GM06990 (cell line): ENCODE data around the gene CFAP251.
A peak's percentile ranks its signal among the peaks of the same experiment; 100 is the strongest.
"Not testable (repeated sequence)": the region's sequence is repeated elsewhere in the genome, so short reads cannot be mapped to it uniquely, and the experiment has no call there.

Experiments used
- DNase-seq: peaks from one replicate; pipeline ENCODE4 v3.0.0-alpha.2; 2011; ENCODE audit not compliant: insufficient read length; ENCODE audit errors: extremely low read depth
- H3K27me3 ChIP-seq: replicated peaks from 2 replicates; pipeline ENCODE4 v1.6.0; 2011; ENCODE audit warnings: low read length; ENCODE audit not compliant: control insufficient read depth, insufficient read depth
- H3K36me3 ChIP-seq: 2 replicates; pipeline ENCODE4 v1.5.1; 2011; ENCODE audit warnings: low read length; ENCODE audit not compliant: control insufficient read depth, insufficient read depth
- H3K4me3 ChIP-seq: replicated peaks from 2 replicates; pipeline ENCODE4 v1.5.1; 2011; ENCODE audit warnings: low read depth, mild to moderate bottlenecking, control low read depth, low read length
- CTCF ChIP-seq: IDR thresholded peaks from 2 replicates; pipeline ENCODE4 v1.5.1; 2011; ENCODE audit warnings: low read length, control low read depth, mild to moderate bottlenecking, inconsistent platforms; ENCODE audit not compliant: insufficient read depth, poor library complexity, severe bottlenecking

CFAP251 gene, protein sequence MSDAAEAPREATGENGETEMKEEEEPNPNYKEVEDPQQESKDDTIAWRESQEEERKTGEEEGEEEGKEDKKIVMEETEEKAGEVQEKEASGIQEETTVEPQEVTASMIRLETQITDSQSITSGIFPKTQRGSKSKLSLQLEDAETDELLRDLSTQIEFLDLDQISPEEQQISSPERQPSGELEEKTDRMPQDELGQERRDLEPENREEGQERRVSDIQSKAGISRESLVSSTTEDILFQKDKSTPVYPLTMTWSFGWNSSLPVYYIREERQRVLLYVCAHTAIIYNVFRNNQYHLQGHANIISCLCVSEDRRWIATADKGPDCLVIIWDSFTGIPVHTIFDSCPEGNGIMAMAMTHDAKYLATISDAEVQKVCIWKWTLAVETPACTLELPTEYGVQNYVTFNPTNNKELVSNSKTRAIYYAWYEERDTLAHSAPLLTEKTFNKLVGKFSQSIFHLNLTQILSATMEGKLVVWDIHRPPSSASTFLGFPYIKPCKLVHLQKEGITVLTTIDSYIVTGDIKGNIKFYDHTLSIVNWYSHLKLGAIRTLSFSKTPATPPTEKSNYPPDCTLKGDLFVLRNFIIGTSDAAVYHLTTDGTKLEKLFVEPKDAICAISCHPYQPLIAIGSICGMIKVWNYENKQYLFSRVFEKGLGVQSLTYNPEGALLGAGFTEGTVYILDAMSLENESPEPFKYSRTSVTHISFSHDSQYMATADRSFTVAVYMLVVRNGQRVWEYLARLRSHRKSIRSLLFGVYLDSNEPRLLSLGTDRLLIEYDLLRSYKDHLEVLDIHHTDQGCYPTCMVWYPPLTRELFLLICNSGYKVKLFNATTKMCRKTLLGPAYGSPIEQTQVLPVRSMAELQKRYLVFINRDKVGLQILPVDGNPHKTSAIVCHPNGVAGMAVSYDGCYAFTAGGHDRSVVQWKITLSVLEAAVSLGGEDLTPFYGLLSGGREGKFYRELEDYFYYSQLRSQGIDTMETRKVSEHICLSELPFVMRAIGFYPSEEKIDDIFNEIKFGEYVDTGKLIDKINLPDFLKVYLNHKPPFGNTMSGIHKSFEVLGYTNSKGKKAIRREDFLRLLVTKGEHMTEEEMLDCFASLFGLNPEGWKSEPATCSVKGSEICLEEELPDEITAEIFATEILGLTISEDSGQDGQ

GRCh38 chr12:121917950-121918678 is at the start of gene CFAP251:
TSS of gene CFAP251 (plus strand) at chr12:121918592. CDS start at chr12:121921306, 2,714 bp downstream.
- H3K36me3 ChIP-seq, result peaks cover 5% of the 10 kb centered on the region; the same call in 1 of the 2 replicates
- DNase-seq, result peak; percentile 87
- TF ChIP-seq CTCF, result peak; percentile 53
- peak within 1 kb of the TSS; percentile 40 for H3K4me3 ChIP-seq
- H3K27me3 ChIP-seq, result no peaks in the 10 kb centered on the region

DNA sequence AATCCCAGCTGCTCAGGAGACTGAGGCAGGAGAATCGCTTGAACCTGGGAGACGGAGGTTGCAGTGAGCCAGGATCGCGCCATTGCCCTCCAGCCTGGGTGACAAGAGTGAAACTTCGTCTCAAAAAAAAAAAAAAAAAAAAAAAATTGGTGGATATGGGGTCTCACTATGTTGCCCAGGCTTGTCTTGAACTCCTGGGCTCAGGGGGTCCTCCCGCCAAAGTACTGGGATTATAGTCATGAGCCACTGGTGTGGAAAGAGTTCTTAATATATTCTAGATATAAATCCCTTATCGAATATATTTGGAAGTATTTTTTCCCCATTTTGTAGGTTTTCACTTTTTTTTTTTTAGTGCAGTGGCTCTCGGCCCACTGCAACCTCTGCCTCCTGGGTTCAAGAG is 49.2 kb upstream of the CFAP251 start:
- not testable (repeated sequence) for H3K36me3 ChIP-seq, DNase-seq, H3K4me3 ChIP-seq, H3K27me3 ChIP-seq

- TF ChIP-seq CTCF, result no peak
- Histone ChIP-seq H3K27me3 (no peaks in the 10 kb centered on the region), H3K4me3 (no peak overlapping the region), H3K36me3 (no peaks in the 10 kb centered on the region)
- no peak for DNase-seq
These were observed 46.9 kb upstream of the CFAP251 start for GRCh38 chr12:121871467-121871866.

GRCh38 chr12:121872546-121873215 is 45.7 kb upstream of the CFAP251 start:
- no peak overlapping the region for H3K4me3 ChIP-seq
- H3K36me3 ChIP-seq, result no peaks in the 10 kb centered on the region
- H3K27me3 ChIP-seq, result no peaks in the 10 kb centered on the region
- TF ChIP-seq CTCF, result no peak
- DNase-seq, result no peak

DNA sequence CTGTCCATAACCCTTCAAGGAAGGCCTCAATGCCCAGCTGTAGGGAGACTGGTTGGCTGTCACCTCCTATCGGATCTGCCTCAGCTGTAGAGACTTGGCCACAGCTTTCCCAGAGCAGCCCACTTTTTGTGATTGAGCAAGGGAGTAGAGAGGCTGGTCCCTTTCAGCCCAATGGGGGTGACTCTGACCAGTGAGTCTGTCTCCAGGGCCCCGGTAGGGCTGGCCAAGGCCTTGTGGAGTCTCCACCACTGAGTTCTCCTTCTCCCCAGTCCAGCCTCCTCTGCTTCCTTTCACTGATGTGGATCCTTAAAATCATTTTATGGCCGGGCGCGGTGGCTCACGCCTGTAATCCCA is 45.2 kb upstream of the CFAP251 start:
- Histone ChIP-seq H3K27me3 (no peaks in the 10 kb centered on the region), H3K36me3 (no peaks in the 10 kb centered on the region), H3K4me3 (no peak overlapping the region)
- no peak for TF ChIP-seq CTCF
- DNase-seq, result no peak
